Adipocyte (in vitro differentiated cells): ENCODE data around the gene NBAS.

Experiments
- DNase-seq: peaks from one replicate; pipeline ENCODE4 v3.0.0-alpha.2; 2015; ENCODE audit warnings: low read depth
- H3K27me3 ChIP-seq: replicated peaks from 2 replicates; pipeline ENCODE4 v1.7.0; 2013; ENCODE audit warnings: mild to moderate bottlenecking, low read length, moderate library complexity; ENCODE audit not compliant: control insufficient read depth, insufficient read depth
- H3K36me3 ChIP-seq: 2 replicates; pipeline ENCODE4 v1.7.0; 2013; ENCODE audit warnings: low read length, mild to moderate bottlenecking, moderate library complexity; ENCODE audit not compliant: control insufficient read depth, insufficient read depth, severe bottlenecking
- H3K4me1 ChIP-seq: 2 replicates; pipeline ENCODE4 v1.7.0; 2013; ENCODE audit warnings: mild to moderate bottlenecking, low read length, moderate library complexity; ENCODE audit not compliant: control insufficient read depth, insufficient read depth
- H3K4me3 ChIP-seq: 2 replicates; pipeline ENCODE4 v1.7.0; 2013; ENCODE audit warnings: mild to moderate bottlenecking, low read length, moderate library complexity
- H3K9ac ChIP-seq: 2 replicates; pipeline ENCODE4 v1.7.0; 2013; ENCODE audit warnings: mild to moderate bottlenecking, low read length, moderate library complexity
- H3K9me3 ChIP-seq: 2 replicates; pipeline ENCODE4 v1.7.0; 2013; ENCODE audit warnings: mild to moderate bottlenecking, low read length, moderate library complexity; ENCODE audit not compliant: control insufficient read depth

NBAS gene

DNA sequence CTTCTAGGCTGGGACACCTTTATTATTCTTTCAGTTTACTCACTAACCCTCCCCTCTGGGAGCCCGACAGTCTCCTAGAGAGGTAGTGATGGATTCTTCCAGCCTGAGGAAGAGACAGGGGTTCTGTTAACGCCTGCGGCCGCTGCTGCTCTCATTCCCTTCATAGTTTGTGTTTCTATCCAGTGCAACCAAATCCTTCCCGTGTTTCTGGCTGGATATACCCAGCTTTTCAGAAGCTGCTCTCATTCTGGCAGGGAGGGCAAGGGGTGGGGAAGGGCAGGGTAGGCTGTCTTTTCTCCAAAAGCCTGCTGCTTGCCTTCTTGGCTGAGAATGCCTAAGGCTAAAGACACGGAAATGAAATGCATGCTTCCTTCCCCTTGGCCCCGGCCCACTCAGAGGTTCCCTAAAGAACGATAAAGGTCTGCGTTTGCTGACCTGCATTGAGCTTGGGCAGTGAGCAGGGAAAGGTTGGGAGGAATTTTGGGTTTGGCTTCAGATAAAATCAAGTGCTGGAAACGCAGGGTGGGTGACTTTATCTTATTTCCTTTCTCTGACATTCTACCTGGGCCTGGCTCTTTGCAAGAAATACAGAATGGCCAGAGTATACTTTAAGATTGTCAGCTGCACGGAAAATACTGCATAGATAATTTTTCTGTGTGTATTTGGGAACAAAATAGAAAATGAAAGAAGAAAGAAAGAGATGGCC is 390.9 kb downstream of the NBAS start:
- peak; percentile 60 for DNase-seq
- Histone ChIP-seq H3K9ac (peak overlapping the region; percentile 72), H3K4me1 (peaks cover 21% of the 10 kb centered on the region), H3K4me3 (peak overlapping the region; percentile 51), H3K27me3 (no peaks in the 10 kb centered on the region), H3K36me3 (peaks cover 3% of the 10 kb centered on the region), H3K9me3 (no peaks in the 10 kb centered on the region)

DNA sequence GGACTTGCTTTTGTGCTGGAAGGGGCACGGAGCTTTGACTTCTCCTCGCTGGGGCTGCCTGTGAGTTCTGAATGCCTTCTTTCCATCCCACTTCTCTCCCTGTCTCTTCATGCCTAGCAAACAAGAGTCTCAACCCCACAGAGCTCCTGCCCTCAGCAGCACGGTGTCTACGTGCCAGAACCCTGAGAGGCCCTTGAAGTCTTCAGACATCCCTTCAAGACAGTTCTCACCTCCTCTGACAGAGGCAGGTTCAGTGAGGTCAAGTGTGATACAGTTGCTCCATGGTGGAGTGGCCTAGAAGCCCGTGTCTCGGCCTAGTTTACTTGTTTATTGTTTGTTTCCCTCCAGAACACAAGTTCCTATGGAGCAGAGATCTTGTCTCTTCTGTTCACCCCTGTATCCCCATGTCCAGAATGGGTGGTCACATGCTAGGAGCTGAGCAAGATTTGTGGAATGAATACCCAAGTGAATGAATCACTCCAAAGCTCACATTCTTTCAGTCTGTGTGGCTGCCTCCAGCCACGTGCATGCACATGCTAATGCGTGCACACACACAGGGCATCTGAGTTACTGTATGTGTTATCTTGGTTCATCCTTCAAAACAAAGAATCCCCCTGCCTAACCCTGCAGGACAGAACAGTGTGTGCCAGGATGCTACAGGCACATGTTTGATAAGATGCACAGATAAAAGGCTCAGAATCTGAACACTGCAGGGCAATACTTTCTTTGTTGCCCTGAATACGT is 391.6 kb downstream of the NBAS start:
- Histone ChIP-seq H3K4me1 (peaks cover 21% of the 10 kb centered on the region), H3K4me3 (peak overlapping the region; percentile 51)
- peak; percentile 92 for DNase-seq

DNA sequence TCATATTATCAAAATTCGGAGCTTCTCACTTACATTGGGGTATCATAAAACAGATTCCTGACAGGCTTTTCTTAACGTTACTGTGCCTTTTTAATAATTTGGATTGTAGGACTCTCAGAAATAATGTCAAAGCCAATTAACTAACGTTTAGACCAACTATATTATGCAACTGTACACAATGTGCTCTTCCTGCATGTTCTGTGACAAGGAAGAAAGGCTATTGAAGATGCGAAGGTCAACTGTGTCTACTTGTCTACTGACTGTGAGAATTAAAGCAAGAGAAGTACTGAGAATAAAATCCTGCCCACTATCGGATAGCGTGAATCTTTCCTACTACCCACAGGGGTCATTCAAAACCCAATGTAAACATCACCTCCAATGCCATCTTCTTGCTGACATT is 393.0 kb downstream of the NBAS start:
- no peak overlapping the region for H3K4me3 ChIP-seq
- peaks cover 21% of the 10 kb centered on the region for H3K4me1 ChIP-seq
- H3K9me3 ChIP-seq, result no peaks in the 10 kb centered on the region
- H3K27me3 ChIP-seq, result no peaks in the 10 kb centered on the region
- peaks cover 3% of the 10 kb centered on the region for H3K36me3 ChIP-seq
- DNase-seq, result no peak
- no peak overlapping the region for H3K9ac ChIP-seq

More for the DNA sequence above, 391.6 kb downstream of the NBAS start:
- H3K27me3 ChIP-seq, result no peaks in the 10 kb centered on the region
- no peaks in the 10 kb centered on the region for H3K9me3 ChIP-seq
- peaks cover 3% of the 10 kb centered on the region for H3K36me3 ChIP-seq
- H3K9ac ChIP-seq, result peak overlapping the region; percentile 72

DNA sequence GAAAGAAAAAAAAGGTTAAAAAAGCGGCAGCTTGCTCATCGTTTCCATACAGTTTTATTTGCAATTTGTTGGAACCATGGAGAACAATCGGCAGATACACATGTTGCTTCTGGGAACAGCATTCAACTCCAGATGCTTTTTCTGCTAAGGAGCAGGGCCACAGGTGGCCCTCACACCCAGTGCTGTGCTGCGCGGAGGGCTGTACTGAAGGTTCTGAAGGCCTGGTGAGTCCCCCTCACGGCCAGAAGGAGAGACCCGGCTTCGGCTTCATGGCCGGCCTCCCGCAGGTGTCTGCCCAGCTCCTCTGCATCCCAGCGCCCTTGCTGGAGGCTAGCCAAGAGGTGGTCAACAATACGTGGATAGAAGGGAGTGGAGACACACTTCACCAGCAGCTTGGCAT is 394.3 kb downstream of the NBAS start:
- Histone ChIP-seq H3K9me3 (no peaks in the 10 kb centered on the region), H3K4me1 (peaks cover 21% of the 10 kb centered on the region), H3K9ac (no peak overlapping the region), H3K4me3 (no peak overlapping the region), H3K27me3 (no peaks in the 10 kb centered on the region), H3K36me3 (peaks cover 3% of the 10 kb centered on the region)
- no peak for DNase-seq

DNA sequence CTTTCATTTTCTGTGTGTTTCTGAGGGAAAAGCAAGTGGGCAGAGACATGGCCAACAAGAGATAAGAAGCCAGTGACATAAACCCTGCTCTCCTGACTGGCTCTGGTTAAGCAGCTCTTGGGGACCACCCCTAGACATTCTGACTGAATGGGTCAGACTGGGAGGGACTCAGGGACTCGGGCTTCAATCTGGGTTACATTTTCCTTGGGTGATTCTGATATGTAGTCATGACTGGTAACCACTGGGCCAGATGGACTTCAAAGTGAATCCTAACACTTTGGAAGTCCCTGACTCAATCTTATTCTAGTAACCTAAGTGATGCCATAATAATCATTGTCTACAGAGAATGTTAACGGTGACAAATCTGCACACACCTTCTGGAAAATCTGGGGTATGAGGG is 397.8 kb downstream of the NBAS start:
- no peak overlapping the region for H3K4me3 ChIP-seq
- no peaks in the 10 kb centered on the region for H3K4me1 ChIP-seq
- no peak for DNase-seq
- no peaks in the 10 kb centered on the region for H3K27me3 ChIP-seq
- peaks cover 3% of the 10 kb centered on the region for H3K36me3 ChIP-seq
- no peaks in the 10 kb centered on the region for H3K9me3 ChIP-seq
- H3K9ac ChIP-seq, result no peak overlapping the region

- no peak for DNase-seq
- Histone ChIP-seq H3K27me3 (no peaks in the 10 kb centered on the region), H3K36me3 (peaks cover 3% of the 10 kb centered on the region), H3K4me3 (no peak overlapping the region), H3K9me3 (no peaks in the 10 kb centered on the region), H3K4me1 (no peaks in the 10 kb centered on the region), H3K9ac (no peak overlapping the region)
These were observed 398.5 kb downstream of the NBAS start for GRCh38 chr2:15162620-15163019.

DNA sequence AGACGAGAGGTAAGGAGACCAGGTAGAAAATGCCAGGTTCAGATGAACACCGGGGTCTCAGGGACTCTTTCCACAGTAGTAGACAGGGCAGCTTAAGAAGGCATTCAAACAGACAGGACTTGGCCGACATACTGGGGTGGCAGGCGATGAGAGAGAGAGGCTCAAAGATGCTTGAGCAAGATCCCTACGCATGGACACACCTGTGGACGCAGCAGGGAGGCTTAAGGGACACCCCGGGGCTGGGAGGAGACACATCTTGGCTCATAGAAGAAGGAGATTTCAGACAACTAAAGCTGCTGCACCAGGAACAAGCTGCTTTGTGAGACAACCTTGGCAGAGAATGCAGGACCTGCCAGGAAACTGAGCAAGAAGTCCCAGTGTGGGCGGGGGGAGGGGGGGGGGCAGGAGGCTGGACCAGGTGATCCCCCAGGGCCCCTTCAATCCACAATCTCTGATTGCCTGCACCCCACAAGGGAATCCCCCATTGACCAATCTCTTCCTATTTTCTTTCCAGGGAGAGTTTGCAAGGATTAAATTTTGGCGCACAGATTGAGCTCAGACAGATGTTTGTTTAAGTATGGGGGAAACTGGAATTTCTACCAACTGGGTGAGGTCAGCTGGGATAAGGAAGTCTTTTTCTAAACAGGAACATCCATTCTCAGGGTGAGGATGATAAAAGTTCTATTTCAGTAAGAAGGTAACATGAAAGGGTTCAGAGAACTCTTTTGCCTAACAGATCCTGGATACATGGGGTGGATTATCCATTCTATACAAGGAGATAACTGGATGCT is 400.7 kb downstream of the NBAS start:
- Histone ChIP-seq H3K27me3 (no peaks in the 10 kb centered on the region), H3K4me3 (no peak overlapping the region), H3K9me3 (no peaks in the 10 kb centered on the region), H3K9ac (no peak overlapping the region), H3K36me3 (no peaks in the 10 kb centered on the region), H3K4me1 (no peaks in the 10 kb centered on the region)
- no peak for DNase-seq

DNA sequence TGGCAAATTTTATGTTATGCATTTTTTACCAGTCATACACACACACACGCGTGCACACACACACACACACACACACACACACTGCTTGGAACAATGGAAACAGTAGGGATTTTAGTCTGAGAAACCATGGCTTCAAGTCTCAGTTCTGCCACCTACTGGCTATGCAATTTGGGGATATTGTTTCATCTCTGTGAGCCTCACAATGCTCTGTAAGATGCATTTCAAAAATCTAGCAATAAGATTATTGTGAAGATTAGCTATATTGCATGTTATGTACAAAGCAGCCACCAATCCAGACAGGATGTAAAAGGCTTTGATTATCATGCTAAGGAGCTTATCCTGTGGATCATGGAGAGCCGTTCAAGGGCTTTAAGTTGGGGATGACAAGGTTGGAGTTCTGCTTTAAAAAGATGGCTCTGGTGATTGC is 401.4 kb downstream of the NBAS start:
- Histone ChIP-seq H3K4me3 (no peak overlapping the region), H3K4me1 (no peaks in the 10 kb centered on the region), H3K27me3 (no peaks in the 10 kb centered on the region), H3K9me3 (no peaks in the 10 kb centered on the region), H3K9ac (no peak overlapping the region), H3K36me3 (no peaks in the 10 kb centered on the region)
- peak; percentile 59 for DNase-seq

DNA sequence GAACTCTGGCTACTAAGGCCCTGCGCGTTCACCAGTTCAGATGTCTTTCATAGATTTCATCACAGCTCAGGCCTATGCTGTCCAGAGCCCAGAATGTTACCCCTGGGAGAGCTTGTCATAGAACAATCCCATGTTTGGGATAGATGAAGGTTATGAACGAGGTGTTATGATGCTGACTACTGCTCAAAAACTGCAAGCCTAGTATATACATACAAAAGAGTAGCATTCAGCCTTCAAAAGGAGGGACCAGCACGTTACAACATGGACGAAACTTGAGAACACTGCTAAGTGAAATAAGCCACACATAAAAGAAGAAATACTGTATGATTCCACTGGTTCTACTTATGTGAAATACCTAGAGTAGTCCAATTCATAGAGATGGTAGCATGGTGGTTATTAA is 401.9 kb downstream of the NBAS start:
- H3K4me1 ChIP-seq, result no peaks in the 10 kb centered on the region
- H3K9me3 ChIP-seq, result no peaks in the 10 kb centered on the region
- no peak overlapping the region for H3K9ac ChIP-seq
- no peaks in the 10 kb centered on the region for H3K36me3 ChIP-seq
- H3K27me3 ChIP-seq, result no peaks in the 10 kb centered on the region
- no peak for DNase-seq
- H3K4me3 ChIP-seq, result no peak overlapping the region

GRCh38 chr2:15158532-15158931 is 402.6 kb downstream of the NBAS start:
- H3K4me3 ChIP-seq, result no peak overlapping the region

DNA sequence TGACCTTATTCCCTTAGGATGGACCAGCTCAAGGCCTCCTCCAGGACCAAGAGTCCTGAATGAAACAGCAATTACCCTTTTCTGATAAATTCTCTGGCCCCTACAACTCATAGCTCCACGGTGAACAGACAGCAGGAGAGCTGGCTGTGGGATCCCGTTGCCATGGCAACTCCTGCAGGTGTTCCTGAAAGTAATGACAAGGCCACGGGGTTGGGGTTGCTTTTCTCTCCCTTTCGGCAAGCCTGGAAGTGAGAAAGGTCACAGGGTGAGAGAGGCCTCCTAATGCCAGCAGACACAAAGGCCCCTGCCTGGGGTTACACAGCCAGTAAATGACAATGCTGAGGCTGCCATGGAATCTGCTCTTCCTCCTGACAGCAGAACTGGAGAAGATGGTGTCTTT is 403.0 kb downstream of the NBAS start:
- Histone ChIP-seq H3K9ac (no peak overlapping the region), H3K4me3 (no peak overlapping the region), H3K4me1 (no peaks in the 10 kb centered on the region), H3K9me3 (no peaks in the 10 kb centered on the region), H3K36me3 (no peaks in the 10 kb centered on the region), H3K27me3 (no peaks in the 10 kb centered on the region)
- DNase-seq, result no peak

More at GRCh38 chr2:15158532-15158931, 402.6 kb downstream of the NBAS start:
- no peaks in the 10 kb centered on the region for H3K36me3 ChIP-seq
- no peak overlapping the region for H3K9ac ChIP-seq
- H3K9me3 ChIP-seq, result no peaks in the 10 kb centered on the region
- H3K27me3 ChIP-seq, result no peaks in the 10 kb centered on the region
- DNase-seq, result no peak
- H3K4me1 ChIP-seq, result no peaks in the 10 kb centered on the region
